Activated naive CD4-positive, alpha-beta T cell treated with anti-CD3 and anti-CD28 coated beads, Interleukin-2, amount 50 U/mL, for 72 hours (primary cell): ENCODE measurements around the gene PEDS1. TPM values are rescaled to one million over a fixed set of nuclear protein-coding genes. Genes with fewer than 3 reads are reported as not detected.
"Not testable (repeated sequence)": the region's sequence is repeated elsewhere in the genome, so short reads cannot be mapped to it uniquely, and the experiment has no call there.

Source experiments
- ATAC-seq, 2 donors: fragments of 150-1000 bp; cut with Tn5 transposase; 2 replicates each; pipeline ENCODE4 v1.10.0; 2021; ENCODE audit warnings: mild to moderate bottlenecking in 2 of 2, moderate library complexity in 2 of 2
- DNase-seq, 2 donors: peaks; one replicate each; pipeline ENCODE4 v3.0.0; 2021 to 2022; ENCODE audit warnings: low spot score in 2 of 2
- H3K27ac Mint-ChIP-seq, 2 donors: one replicate each; pipeline ENCODE4 v1.8.0; 2022; ENCODE audit warnings: mild to moderate bottlenecking in 2 of 2, mixed read lengths in 2 of 2
- H3K36me3 Mint-ChIP-seq, 2 donors: one replicate each; pipeline ENCODE4 v1.8.0; 2022; ENCODE audit warnings: mixed read lengths in 2 of 2
- H3K9me3 Mint-ChIP-seq, 2 donors: one replicate each; pipeline ENCODE4 v1.8.0; 2022; ENCODE audit warnings: mixed read lengths in 2 of 2
- total RNA-seq, 2 donors: library from RNA; stranded (reverse); gene quantifications; one replicate each; pipeline ENCODE4 v1.2.3, GENCODE V29; 2022

The PEDS1 gene
- total RNA-seq, 2 donors from 2014 or later: 14.8 to 21.2 TPM

DNA sequence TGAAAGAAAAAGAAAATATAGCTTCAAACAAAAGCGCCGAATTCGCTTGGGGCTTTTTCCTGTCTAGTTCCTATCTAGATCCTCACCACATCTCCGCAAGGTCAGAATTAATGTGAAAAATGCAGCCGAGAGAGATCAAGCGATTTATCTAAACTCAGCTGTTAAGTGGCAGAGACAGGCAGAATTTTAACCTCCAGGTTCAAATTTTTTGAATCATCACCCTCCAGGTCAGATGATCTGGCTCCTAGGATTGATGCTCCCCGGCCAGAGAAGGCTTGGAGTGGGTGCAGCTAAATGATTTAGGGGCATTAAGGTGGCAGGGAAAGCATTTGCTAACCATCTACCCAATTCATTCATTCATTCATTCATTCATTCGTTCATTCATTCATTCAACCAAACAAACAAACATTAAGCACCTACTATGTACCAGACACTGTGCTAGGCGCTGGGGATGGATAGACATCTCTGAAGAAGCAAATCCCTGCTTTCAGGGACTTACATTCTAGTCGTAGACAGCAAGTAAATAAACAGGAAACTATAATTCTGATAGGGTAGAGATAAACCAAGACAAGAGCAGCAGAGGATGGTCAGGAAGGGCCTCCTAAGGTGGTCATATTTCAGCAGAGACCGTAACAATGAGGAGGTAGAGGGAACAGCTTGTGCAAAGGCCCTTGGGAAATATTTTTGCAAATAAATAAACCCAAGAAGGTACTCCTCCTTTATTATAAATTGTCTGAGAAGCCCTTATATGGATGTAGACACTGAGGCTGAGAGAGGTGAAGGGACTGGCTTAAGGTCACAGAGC, 39.9 kb downstream of the PEDS1 start:
- Mint-ChIP-seq H3K36me3 (peaks cover 25 to 32% of the 10 kb centered on the region in 2 donors), H3K27ac (peak overlapping the region; percentile 92 to 98), H3K9me3 (no peaks in the 10 kb centered on the region)
- no peak for DNase-seq
- no peak for ATAC-seq

DNA sequence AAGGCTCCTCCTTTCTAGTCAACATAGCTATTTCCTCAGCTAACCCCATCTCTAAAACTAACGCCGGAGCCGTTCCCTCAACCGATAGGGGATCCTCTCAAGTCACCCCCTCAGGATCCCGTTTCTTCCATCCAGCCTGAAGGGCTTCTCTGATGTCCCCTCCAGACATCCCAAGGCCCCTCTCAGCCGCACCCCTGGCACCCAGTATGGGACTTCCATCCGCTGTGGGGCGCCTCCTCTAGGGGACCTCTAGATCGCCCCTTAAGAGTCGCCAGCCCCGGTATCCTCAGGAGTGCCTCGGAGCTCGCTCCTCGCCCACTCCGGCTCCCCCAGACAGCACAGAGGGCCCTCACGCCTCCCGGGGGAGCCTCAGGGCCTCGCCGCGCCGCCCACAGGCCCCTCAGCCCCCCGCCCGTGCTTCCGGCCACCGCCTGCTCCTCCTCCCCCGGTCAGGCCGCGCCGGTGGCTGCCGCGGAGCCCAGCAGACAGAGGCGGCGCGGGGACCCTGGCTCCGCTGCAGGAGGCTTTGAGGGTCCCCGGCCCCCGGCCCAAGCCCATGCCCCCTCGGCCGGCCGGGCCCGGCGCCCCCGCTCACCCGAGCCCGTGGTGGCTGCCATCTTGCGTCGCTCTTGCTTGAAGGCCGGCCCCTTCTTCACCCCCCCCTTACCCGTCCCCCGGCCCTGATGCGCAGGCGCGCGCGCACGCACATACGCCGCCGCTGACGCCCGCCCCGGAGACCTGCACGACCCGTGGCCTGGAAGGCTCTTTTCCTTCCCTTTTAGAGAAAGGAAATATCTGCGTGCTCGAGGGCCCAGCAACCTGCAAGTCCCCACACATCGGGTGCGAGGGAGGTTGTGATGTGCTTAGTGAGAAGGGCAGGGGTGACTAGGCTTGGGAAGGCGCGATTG, 40.8 kb downstream of the PEDS1 start, which contains the start of gene UBE2V1:
TSS of gene UBE2V1 (minus strand) at position 639 of the 908 bp plus-strand sequence. CDS start at position 617, 22 bp downstream.
- H3K9me3 Mint-ChIP-seq: no peaks in the 10 kb centered on the region
- peak within 1 kb of the TSS; percentile 92 to 99 for H3K27ac Mint-ChIP-seq
- peak; percentile 86 to 87 for DNase-seq
- peaks cover 31 to 34% of the 10 kb centered on the region in 2 donors for H3K36me3 Mint-ChIP-seq
- ATAC-seq: peak; percentile 68 to 75

DNA sequence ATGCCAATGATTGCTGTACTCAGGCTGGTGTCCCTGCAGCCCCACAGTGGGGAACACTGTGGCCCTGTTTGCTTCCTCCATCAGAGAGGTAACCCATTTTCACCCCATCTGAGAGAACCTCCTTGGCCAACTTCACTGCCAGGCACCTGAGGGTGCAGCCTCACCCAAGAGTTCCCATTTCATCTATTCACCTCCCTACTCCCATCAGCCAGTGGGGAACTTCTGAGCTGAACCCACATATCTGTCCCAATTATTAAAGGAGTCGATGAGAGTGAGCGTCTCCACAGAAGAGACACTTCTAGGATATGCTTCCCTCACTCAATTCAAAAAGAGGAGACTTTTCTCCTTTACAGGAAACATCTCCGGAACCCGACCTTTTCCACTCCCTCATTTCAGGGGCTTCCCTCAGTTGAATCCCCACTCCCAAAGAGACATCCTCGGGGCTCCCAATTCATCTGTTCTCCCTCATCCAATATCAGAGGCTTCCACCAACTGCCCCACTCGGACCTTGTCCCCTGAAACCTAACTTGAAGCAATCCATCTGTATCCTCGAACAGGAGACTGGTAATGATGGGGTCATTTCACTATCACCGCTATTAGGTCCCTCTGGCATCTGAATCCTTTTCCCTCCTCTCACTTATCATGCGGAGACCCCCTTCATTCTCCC, 41.6 kb downstream of the PEDS1 start:
- no peak for DNase-seq
- no peak for ATAC-seq
- Mint-ChIP-seq H3K36me3 (peaks cover 31 to 34% of the 10 kb centered on the region in 2 donors), H3K27ac (peak overlapping the region; percentile 92 to 99), H3K9me3 (no peaks in the 10 kb centered on the region)

- peak; percentile 15 to 38 for ATAC-seq
- peak overlapping the region; percentile 92 to 99 for H3K27ac Mint-ChIP-seq
- DNase-seq: peak in 1 of 2 donors; percentile 54
- peaks cover 31 to 34% of the 10 kb centered on the region in 2 donors for H3K36me3 Mint-ChIP-seq
- no peaks in the 10 kb centered on the region for H3K9me3 Mint-ChIP-seq
These were observed 42.2 kb downstream of the PEDS1 start for GRCh38 chr20:50111120-50111828.

DNA sequence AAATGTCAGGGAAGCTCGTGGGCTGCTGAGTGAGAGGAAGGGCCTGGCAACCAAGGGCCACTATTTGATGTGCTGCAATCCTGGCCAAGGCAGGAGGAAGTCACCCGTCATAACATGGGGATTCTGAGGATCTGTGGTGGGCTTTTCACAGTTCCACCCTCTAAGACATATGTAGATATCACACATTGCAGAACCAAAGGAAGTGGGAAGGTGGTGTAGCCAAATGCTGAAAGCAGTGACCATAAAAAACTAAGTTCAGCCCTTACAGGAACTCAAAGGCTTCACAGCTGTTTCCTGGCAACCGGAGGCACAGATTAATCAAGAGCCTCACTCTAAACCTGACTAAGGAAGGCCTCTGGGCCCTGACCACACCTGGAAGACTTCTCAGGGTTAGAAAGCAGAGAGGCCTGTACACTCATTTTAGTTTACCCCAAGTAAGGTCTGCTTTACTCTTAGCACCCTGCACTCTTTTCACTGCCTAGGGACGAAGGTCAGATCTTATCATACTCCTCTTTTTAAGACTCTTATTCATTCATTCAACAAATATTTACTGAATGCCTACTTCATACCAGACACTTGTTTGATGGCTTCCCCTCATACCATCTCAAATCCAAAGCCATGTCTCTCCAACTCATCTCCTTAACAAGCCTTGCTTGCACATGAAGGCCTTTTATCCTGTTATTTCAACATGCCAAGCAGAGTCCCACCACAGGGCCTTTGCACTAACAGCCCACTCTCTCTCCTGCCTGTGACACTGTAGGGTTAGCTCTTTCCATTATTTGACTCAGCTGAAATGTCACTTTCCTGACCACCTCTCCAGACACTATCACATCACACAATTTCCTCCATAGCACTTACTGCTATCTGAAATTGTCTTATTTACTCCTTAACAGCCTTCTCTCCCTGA, 43.1 kb downstream of the PEDS1 start:
- DNase-seq: peak in 1 of 2 donors; percentile 46
- H3K36me3 Mint-ChIP-seq: peaks cover 28 to 31% of the 10 kb centered on the region in 2 donors
- peak overlapping the region; percentile 92 to 99 for H3K27ac Mint-ChIP-seq
- H3K9me3 Mint-ChIP-seq: no peaks in the 10 kb centered on the region
- ATAC-seq: peak; percentile 67 to 68

GRCh38 chr20:50108556-50109235, 44.8 kb downstream of the PEDS1 start:
- Mint-ChIP-seq H3K36me3 (peaks cover 26 to 31% of the 10 kb centered on the region in 2 donors), H3K27ac (peak overlapping the region; percentile 22 to 92), H3K9me3 (no peaks in the 10 kb centered on the region)
- DNase-seq (no peak), ATAC-seq (no peak)

DNA sequence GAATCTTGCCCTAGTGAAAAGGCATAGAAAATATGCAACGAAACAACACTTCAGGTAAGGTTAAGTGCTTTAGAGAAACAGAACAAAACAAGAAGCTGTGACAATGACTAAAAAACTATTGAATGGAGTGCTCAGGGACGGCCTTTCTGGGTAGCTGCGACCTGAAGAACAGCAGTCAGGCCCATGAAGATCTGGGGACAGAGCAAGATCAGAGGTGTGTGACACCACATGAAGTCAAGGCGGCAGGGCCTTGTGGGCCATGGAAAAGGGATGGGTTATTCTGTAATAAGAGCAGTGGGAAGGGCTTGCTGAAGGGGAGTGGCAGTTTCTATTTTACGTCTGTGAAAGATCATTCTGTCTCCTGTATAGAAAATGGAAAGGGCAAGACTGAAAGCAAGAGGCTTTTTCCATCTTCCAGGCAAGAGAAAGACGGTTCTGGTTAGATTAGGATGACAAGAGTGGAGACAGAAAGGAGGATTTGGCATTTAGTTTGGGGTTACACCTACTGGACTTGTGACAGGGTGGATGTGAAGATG, 45.7 kb downstream of the PEDS1 start:
- no peaks in the 10 kb centered on the region for H3K9me3 Mint-ChIP-seq
- DNase-seq: no peak
- H3K36me3 Mint-ChIP-seq: peaks cover 19 to 34% of the 10 kb centered on the region in 2 donors
- H3K27ac Mint-ChIP-seq: peak overlapping the region; percentile 50 to 92
- no peak for ATAC-seq

DNA sequence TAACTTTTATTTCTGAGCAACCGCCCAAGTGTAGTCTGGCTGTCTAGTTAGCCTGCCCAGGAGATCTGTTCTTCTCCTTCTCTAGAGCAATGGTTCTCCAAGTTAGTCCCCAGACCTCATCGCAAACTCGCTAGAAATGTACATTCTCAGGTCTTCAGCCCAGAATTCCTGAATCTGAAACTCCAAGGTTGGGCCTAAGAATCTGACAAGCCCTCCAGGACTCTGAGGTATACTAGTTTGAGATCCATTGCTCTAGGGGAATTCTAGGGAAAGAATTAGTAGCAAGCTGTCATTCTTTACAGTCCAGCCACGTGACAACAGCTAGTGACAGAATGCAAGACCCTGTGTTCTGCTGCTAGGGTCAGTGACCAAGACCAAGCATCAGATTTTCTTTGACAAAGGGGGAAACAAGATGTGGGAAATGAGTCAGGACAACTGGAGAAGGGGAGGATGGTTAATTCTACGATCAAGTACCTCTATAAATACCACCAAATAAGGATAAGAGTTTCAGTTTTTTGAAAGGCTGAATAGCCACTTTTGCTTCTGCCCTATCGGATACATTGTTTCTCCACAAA, 46.4 kb downstream of the PEDS1 start:
- no peak for ATAC-seq
- Mint-ChIP-seq H3K27ac (peak overlapping the region in 1 of 2 donors; percentile 92), H3K9me3 (no peaks in the 10 kb centered on the region), H3K36me3 (peaks cover 14 to 34% of the 10 kb centered on the region in 2 donors)
- DNase-seq: no peak

DNA sequence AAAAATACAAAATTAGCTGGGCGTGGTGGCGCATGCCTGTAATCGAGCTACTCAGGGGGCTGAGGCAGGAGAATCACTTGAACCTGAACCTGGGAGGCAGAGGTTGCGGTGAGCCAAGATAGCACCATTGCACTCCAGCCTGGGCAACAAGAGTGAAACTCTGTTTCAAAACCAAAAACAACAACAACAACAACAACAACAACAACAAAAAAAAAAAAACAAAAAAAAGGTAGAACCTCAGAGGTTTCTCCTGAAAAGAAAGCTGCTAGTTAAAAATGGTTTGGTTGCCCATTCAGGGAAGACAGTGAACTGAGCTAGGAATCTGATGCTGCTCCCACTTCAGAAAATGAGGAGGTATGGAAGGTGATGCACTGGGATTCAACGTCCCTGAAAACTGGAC, 46.9 kb downstream of the PEDS1 start:
- not testable (repeated sequence) for H3K27ac Mint-ChIP-seq, H3K9me3 Mint-ChIP-seq, DNase-seq, ATAC-seq
- peaks cover 9 to 33% of the 10 kb centered on the region in 2 donors for H3K36me3 Mint-ChIP-seq

Other genes with a start within 250 kb of the PEDS1 start
- 1 to 10 TPM; 7.2 to 7.9 TPM for gene SPATA2, start 238.2 kb downstream of the PEDS1 start, total RNA-seq
- gene RNF114, start 217.3 kb downstream of the PEDS1 start, total RNA-seq: 10 to 100 TPM; 60.9 to 66.0 TPM
- under 1 TPM; 0.33 to 0.43 TPM for gene SNAI1, start 170.7 kb downstream of the PEDS1 start, total RNA-seq
- gene UBE2V1, start 40.6 kb downstream of the PEDS1 start, total RNA-seq: 100 to 1,000 TPM; 152 to 221 TPM
- gene CEBPB, start 37.1 kb upstream of the PEDS1 start, total RNA-seq: 10 to 100 TPM; 29.0 to 50.9 TPM